GM19395 (cell line): ENCODE measurements around the gene ZNF593OS.

ENCODE experiments used
- ATAC-seq: cut with Tn5 transposase; IDR thresholded peaks from one replicate; pipeline ENCODE4 v1.9.1; 2021; ENCODE audit warnings: mild to moderate bottlenecking, moderate library complexity; ENCODE audit not compliant: unreplicated experiment

Gene ZNF593OS

DNA sequence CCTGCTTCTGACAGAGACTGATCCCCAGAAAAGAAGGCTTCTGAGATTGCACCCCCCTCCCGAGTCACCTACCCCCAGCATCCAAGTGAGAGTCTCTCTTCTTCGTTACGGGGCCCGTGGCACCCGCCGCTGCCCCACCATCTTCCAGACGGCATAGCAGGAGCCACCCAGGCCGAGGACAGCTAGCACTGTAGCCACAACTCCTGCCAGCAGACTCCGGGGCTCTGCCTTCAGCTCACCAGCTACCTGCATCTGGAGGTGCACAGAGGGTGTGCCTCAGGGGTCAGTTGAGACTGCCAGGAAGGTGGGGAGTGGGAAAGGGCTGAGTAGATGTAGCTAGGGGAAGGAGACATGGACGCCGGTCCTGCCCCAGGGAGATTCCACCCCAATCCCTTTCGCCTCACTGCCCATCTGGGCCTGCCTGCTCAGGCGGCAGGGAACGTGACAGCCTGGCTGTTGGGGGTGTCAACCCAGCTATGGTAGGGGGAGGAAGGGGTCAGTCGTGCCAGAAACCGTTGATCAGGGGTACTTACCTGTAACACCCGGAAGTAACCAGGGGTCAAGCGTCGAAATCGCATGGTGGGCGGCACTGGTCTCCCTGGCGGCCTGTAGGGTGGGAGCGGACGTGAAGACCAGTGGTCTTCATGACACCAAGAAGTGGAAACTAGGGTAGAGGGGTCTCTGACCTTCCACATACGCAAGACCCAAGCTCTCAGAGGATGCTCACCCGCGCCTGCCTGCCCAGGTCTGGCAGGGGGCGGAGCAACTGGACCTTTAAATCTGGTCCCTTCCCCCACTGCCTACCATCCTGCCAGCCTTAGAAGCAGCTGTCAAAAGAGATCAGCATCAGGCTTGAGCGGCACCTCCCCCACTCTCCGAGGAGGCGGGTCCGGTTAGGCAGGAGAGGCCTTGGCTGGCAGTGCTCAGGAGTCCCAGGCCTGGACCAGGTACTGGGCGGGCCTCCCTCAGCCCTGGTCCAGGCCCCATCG is at the start of gene ZNF593OS:
Gene ZNF593OS (minus strand): TSS at position 749 of the 989 bp plus-strand sequence. CDS start 171 bp downstream, at position 578.
- ATAC-seq, result no peak

DNA sequence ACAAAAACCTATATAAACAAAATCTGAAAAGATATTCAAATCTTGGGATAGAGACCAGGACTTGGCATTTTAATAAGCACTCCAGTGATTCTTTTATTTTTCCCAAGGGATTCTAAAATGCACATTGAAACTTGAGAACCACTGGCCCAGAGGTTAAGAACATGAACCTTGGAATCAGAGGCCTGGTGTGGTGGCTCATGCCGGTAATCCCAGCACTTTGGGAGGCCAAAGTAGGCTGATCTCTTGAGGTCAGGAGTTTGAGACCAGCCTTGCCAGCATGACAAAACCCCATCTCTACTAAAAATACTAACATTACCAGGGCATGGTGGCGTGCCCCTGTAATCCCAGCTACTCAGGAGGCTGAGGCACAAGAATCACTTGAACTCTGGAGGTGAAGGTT is 49.5 kb upstream of the ZNF593OS start:
- no peak for ATAC-seq

DNA sequence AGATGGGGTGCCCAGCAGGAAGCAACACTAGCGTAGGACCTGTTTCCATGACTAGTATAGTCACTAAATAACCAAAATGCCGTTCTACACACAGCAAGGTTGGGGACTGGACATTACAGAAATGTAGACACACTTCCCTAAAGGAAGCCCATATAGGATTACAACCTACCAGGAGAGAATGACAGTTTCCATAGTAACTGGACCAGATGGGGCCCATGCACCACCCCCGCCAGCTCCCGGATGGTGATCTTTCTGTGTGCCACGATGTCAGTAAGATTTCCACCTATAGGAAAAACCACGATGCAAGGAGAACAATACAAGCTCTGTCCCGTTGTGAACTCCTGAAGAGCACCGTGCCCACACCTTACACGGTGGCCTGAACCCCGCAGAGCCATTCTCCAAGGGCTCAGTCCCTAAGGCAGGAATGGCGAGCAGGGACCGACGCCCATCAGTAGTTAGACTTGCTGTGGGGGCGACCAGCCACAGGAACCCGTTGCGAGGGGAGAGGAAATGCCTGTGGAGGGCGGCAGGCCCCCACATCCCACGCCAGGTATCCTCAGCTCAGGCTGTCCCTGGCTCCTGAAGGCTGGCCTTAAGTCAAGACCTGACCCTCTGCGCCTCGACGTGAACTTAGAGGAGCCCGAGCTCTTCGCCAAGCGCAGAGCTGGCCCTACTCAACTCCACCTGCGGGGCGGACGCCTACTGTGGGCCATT is 48.7 kb upstream of the ZNF593OS start:
- no peak for ATAC-seq

DNA sequence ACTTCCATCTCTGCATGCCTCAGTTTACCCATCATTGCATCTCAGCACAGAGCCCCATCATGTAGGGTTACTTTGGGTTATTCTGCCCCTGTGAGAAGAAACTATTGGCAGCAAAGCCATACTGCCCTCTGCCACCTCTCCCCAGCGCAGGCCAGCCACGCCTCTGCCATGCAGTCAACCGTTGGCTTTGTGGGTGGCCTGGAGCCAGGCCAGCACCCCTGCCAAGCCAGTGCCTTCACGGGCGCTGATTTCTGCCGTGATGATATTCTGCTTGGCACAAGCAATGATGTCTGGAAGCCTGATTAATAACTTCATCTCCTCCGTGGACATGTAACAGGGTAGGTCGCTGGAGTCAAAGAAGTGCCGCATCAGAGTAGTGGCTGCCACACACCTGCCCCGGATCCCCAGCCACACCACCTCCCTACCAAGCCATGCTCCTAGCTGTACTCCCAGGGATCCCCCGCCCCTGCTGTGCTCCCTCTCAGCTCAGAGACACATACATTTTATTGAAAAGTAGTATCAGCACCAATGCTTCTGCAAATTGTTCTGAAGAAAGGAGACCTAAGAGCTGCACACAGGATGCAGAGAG is 47.4 kb upstream of the ZNF593OS start:
- no peak for ATAC-seq

DNA sequence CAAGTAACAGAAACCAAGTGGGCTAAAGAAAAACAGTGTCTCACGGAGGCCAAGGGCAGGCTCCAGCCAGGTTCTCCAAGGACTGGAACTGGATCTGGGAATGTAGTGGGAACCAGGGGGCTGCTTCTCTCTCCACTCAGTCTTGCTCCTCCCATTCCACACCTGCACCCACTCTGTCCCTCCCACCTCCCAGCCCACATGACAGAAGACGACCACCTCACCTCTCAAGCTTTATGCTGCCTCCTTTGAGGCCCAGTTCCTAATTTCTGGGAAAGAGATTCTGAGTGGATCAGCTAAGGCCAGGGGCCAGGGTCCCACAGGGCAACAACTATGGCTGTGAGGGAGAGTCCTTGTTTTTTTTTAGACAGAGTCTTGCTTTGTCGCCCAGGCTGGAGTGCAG is 43.6 kb upstream of the ZNF593OS start:
- no peak for ATAC-seq

DNA sequence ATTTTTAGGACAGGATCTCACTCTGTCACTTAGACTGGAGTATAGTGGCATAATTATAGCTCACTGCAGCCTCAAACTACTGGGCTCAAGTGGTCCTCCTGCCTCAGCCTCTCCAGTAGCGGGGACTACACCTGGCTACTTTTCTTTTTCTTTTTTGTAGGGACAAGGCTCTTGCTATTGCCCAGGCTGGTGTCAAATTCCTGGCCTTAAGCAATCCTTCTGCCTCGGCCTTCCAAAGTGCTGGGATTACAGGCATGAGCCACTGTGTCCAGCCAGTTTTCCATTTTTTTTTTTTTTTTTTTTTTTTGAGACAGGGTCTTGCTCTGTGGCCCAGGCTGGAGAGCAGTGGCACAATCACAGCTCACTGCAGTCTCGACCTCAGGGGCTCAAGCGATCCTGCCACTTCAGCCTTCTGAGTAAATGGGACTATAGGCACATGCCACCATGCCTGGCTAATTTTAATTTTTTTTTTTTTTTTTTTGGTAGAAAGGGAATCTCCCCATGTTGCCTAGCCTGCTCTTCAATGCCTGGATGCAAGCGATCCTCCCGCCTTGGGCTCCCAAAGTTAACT is 41.8 kb upstream of the ZNF593OS start:
- ATAC-seq, result no peak

DNA sequence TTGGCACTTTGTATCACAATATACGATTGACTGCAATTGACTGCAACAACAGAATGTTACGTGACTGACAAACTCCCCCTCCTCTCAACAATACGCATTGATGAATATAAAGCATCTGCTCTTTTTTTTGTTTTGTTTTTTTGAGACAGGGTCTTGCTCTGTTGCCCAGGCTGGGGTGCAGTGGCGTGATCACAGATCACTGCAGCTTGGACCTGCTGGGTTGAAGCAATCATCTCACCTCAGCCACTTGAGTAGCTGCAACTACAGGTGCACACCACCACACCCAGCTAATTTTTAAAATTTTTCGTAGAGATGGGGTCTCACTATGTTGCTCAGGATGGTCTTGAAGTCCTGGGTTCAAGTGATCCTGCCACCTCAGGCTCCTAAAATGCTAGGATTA is 41.1 kb upstream of the ZNF593OS start:
- no peak for ATAC-seq

DNA sequence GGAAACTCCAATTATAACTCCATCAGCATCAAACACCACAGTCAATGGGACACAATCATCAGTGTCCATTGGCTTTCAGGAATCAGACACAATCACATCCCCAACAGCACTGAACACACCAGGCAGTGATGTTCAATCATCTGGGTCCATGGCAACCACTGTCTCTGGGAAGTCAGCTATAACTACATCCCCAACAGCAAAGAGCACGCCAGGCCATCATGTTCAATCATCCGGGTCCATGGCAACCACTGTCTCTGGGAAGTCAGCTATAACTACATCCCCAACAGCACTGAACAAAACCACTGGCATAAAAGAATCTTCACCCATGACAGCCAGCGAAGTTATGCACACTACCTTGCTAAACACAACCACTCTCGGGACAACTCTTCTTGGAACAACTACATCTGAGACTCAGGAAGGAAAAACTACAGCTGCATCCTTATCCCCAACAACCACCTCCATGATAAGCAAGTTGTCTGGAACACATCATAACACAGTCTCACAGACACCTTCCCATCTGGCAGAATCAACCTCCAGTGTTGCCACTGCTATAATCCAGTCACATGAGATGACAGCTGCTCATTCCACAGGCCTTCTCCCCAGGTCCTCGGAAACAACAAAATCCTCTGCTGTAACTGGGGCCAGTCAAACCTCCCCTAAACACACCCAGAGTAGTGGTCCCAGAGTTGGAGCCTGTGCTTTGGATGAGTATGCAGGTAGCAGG is 38.7 kb upstream of the ZNF593OS start:
- ATAC-seq, result no peak

DNA sequence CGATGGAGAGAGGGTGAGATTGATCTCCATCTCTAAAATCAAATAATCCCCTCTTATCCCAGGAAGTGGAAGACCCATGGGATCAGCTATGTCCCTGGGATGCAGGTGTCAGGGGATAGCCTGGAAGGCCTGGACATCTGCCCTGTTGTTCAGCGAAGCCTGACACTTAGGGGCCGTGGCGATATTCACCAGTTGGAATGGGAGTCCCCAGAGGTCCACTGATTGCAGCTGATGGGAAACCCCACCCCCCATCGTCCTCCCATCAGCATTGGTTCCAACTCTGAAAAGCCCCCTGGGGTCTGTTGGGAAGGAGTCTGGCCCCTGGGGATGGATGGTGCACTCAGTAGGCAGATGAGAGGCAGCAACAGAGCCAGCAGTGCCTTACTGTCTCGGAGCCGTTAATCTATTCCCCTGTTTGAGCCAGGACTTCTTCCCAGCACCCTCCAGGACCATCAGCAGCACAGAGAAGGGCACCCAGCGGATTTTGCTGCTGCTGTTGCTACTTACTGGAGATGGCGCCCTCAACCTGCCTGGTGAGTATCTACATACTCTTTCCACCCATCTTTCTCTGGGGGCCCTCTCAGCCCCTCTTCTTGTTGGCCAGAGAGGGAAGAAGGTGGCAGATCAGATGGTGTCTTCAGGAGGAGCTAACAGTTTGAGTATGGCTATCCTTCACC is 32.1 kb upstream of the ZNF593OS start:
- ATAC-seq, result no peak

DNA sequence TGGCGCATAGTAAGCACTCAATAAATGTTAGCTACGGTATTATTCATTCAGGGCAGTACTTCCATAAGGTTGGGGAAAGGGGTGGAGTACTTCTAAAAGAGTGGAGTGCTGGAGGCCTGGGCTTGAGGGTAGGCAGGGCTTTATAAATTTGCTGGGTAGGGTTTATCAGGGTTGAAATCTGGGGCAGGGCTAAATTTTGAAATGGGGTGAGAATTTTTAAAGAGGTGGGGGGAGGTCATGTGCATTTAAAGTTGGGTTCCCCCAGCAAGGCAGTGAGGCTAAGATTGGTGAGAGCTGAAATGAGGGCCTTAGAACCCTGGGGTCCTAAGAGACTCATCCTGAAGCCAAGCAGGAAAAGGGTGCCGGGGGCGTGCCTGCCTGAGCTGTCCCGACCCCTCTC is 28.8 kb upstream of the ZNF593OS start:
- no peak for ATAC-seq

DNA sequence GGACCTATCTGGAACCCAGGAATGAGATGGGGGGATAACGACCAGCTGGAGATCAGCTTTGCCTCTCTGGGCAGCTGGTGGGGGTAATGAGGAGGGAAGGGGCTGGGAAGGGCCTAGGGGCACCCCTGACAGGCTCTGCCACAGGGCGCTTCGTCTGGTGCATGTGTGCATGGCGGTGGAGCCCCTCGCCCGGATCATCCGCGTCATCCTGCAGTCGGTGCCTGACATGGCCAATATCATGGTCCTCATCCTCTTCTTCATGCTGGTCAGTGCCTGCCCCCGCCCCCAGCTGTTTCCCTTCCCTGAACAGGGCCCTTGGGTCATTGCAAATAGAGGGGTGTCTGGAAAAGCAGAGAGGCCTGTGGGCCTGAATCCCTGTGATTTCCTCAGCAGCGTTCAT is 26.2 kb upstream of the ZNF593OS start:
- no peak for ATAC-seq

DNA sequence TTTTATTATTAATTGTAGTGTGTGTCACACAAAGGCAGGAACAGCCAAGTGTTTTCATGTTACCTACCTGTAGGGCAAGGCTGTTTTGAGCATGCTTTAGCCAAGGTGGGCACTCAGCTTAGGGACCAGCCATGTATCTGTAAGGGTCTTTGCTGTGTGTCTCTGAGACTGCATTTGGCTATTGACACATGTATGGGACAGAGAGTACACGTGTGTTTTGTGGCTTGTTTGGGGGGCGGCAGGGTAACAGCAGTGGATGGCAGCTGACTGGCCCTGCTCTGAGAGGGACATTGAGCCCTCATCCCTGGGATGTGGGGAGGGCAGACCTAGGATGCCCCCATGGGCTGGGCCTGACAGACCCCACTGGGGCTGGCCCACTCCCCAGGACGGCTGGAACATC is 25.7 kb upstream of the ZNF593OS start:
- no peak for ATAC-seq

DNA sequence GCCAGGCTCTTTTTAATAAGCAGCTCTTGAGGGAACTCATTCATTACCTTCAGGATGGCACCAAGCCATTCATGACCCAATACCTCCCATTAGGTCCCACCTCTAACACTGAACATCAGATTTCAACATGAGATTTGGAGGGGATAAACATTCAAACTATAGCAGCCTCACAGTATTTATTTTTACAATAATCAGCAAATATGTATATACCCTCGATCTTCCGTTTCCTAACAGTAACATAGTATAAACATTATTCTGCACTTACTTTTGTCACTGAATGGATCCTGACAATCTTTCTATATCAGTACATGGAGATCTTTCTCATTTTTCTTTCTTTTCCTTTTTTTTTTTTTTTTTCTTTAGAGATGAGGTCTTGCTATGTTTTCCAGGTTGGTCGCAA is 24.2 kb upstream of the ZNF593OS start:
- no peak for ATAC-seq

DNA sequence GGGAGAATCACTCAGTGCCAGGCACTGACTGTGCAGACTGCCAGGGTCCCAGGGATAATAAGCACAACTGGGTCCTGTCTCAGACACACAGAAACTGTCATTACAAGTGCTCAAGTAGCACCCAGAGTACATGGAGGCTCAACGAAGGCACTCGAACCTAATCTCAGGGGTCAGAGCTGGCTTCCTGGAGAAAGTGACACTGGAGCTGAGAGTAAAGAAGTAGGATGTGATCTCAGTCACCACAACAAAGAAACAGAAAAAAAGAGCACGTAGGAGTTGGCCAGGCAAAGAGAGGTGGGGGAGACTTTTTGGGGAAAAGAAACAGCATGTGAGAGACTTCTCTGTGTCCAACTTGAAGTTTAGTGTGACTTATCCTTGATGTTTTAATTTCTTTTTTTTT is 20.1 kb upstream of the ZNF593OS start:
- no peak for ATAC-seq

DNA sequence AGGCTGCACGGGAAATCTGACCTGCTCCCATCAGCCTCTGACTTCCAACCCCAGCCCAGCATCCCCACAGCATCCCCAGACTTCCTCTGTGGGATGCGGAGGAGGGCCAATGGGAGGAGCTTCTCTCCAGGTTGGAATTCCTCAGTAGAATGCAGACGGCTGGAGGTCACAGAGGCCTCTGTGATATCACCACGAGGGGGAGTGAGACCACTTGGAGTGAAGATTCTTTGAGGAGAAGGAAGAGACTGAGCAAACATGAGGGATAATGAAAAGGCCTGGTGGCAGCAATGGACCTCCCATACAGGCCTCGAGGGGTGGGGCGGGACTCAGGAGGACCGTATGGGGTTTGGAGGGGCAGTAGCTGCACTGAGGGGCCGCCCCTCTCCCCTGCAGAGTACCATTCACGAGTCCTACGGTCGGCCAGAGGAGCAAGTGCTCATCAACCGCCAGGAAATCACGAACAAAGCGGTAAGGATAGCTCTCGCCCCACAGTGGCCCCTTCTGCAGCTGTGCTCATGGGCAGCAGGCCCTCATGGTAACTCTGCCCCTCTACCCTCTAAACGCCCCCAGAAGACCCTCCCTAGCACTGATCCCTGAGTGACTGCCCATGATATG is 18.8 kb upstream of the ZNF593OS start, which contains the start of gene CATSPER4:
Gene CATSPER4 (plus strand): TSS at position 230 of the 615 bp plus-strand sequence. CDS start 26 bp downstream, at position 256.
- no peak for ATAC-seq

DNA sequence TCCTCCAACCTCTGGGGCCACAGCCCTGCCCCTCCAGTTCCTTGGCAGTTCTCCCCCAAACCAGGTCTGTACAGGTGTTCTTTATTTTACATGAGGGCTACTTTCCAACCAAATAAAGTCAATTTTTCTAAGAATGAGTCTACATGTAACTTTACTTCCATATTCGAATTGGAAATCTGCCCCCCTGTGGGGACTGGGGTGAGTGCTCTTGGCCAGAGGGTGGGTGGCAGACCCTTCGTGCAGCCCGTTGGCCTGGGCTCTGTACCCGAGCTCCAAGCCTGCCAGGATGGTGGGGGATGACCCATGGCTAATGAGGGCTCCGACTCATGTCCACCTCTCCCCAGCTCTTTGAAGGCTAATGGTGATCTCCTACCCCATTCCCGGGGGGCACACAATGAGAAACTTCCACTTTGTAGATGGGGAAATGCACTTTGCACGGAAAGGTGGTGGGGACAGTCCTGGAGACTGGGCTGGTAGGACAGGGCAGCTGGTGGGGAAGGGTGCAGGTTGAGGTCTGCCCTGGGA is 18.2 kb upstream of the ZNF593OS start:
- no peak for ATAC-seq

DNA sequence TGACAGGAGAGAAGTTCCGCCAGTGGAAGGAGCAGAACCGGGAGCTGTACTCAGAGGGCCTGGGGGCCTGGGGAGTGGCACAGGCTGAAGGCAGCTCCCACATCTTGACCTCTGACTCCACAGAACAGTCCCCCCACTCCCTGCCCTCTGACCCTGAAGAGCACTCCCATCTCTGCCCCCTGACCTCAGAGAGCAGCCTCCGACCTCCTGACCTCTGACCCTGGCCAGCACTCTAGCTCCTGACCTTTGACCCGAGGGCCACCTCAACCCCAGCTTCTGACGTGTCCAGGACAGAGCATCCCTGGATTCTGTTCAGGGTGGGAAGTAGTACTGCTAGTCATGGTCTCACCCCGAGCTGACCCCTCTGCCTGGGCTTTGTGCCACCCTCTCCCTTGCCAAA is 17.7 kb upstream of the ZNF593OS start:
- no peak for ATAC-seq

DNA sequence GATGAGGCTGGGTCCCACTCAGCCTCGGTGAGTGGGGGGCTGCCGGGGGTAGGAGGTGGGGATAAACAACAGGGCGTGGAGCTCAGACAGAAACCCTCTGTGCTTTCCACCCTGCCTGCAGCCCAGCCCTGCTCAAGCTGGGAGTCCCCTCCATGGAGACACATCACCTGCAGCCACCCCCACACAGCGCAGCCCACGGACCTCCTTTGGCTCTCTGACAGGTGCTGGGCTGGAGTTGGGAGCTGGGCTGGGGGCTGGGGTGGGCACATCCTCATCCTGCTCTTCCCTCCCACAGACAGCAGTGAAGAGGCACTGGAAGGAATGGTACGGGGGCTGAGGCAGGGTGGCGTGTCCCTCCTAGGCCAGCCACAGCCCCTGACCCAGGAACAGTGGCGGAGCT is 16.8 kb upstream of the ZNF593OS start:
- no peak for ATAC-seq

DNA sequence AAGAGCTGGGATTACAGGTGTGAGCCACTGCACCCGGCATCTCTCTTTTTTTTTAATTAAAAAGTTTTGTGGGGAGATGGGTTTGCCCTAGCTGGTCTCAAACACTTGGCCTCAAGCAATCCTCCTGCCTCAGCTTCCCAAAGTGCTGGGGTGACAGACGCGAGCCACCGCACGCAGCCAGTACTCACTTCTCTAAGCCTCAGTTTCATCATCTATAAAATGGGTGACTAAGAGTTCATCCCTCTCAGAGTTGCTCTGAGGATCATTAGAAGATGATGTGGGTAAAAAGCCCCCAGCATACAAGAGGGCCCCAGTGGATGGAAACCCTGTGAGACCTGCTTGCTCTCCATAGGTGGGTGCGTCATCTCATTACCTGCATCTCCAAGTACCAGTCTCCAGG is 16.2 kb upstream of the ZNF593OS start:
- ATAC-seq, result no peak
